Measurements from ENCODE around the gene LMO1. TPM values are rescaled to one million over a fixed set of nuclear protein-coding genes. Genes with fewer than 3 reads are reported as not detected.

The LMO1 gene
- total RNA-seq, 1 experiment from 2014 or later = not detected

DNA sequence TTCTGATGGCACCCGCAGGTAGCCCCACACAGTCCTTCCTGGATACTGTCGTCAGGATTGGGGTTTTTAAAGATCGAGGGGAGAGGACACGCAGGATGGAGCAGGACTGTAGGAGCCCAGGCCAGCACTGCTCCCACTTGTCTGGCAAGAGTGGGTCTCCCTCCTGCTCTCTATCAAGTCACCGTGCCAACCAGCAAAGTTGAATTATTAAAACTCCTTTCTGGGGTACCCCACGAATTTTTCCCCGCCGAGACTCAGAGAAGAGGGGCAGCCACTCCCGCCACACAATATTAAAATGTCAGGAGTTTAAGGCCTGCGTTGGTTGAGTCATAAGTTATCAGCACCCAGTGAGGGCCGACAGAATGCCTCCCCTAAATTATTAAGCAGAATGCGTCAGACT is 10.1 kb downstream of the LMO1 start:
- no peak for DNase-seq
- H3K9me2 ChIP-seq (ENCODE audit: insufficient read depth) = no peaks in the 10 kb centered on the region
- no peak overlapping the region for H3K27ac ChIP-seq
- no peaks in the 10 kb centered on the region for H3K27me3 ChIP-seq (ENCODE audit: insufficient read depth, low read depth)
- ChIA-PET CTCF (no interaction called here), POLR2A (ENCODE audit: unreplicated experiment) (no interaction called here)
- TF ChIP-seq, protein P1, sequence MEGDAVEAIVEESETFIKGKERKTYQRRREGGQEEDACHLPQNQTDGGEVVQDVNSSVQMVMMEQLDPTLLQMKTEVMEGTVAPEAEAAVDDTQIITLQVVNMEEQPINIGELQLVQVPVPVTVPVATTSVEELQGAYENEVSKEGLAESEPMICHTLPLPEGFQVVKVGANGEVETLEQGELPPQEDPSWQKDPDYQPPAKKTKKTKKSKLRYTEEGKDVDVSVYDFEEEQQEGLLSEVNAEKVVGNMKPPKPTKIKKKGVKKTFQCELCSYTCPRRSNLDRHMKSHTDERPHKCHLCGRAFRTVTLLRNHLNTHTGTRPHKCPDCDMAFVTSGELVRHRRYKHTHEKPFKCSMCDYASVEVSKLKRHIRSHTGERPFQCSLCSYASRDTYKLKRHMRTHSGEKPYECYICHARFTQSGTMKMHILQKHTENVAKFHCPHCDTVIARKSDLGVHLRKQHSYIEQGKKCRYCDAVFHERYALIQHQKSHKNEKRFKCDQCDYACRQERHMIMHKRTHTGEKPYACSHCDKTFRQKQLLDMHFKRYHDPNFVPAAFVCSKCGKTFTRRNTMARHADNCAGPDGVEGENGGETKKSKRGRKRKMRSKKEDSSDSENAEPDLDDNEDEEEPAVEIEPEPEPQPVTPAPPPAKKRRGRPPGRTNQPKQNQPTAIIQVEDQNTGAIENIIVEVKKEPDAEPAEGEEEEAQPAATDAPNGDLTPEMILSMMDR (conservative IDR thresholded peaks at IDR 0.05) = no peak
- TF ChIP-seq EZH2 (IDR thresholded peaks at IDR 0.05; ENCODE audit: low read depth) = no peak
- no peak overlapping the region for H3K4me2 ChIP-seq
- no TSS peak for BruUV-seq (replicated peaks)
- H3F3A ChIP-seq (ENCODE audit: insufficient read depth, low read depth) = no peaks in the 10 kb centered on the region
- intact Hi-C loops (cut with micrococcal nuclease; ENCODE audit: unreplicated experiment) = no loop called here
- H2AFZ ChIP-seq = no peak overlapping the region
- no peak overlapping the region for H3K4me3 ChIP-seq
- H3K4me1 ChIP-seq (replicated peaks; ENCODE audit: insufficient read depth) = peaks cover 8% of the 10 kb centered on the region; the same call in 1 of the 2 replicates
- H3K79me2 ChIP-seq (ENCODE audit: low read depth) = no peaks in the 10 kb centered on the region
- no peaks in the 10 kb centered on the region for H3K36me3 ChIP-seq (ENCODE audit: low read depth)
- no peaks in the 10 kb centered on the region for H4K20me1 ChIP-seq (ENCODE audit: insufficient read depth)
- H3K9me3 ChIP-seq (ENCODE audit: insufficient read depth, low read depth) = no peaks in the 10 kb centered on the region

DNA sequence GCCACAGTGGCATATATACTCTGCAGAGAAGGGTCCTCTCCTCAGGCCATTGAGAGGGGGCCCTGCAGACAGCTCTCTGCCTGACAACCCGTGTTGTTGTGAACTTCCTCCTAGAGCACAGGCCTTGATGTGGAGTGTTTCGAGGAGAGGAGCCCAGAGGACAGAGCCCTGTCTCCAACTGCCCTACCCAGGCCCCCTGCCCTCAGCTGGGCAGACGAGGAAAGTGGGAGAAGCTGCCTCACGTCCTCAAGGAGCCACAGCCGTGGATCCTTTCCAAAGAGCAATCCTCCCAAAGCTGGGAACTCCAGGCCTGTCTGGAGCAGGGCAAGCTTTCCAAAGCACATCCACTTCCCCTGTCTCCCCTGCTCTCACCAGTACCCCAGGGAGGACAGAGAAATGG is 10.7 kb downstream of the LMO1 start:
- no peak overlapping the region for H3K4me3 ChIP-seq
- no peaks in the 10 kb centered on the region for H4K20me1 ChIP-seq (ENCODE audit: insufficient read depth)
- no peaks in the 10 kb centered on the region for H3K79me2 ChIP-seq (ENCODE audit: low read depth)
- H3K36me3 ChIP-seq (ENCODE audit: low read depth) = no peaks in the 10 kb centered on the region
- H3F3A ChIP-seq (ENCODE audit: insufficient read depth, low read depth) = no peaks in the 10 kb centered on the region
- H3K27ac ChIP-seq = no peak overlapping the region
- H2AFZ ChIP-seq = no peak overlapping the region
- H3K4me2 ChIP-seq = no peak overlapping the region
- intact Hi-C loops (cut with micrococcal nuclease; ENCODE audit: unreplicated experiment) = no loop called here
- POLR2A ChIA-PET (ENCODE audit: unreplicated experiment) = no interaction called here
- TF ChIP-seq EZH2 (IDR thresholded peaks at IDR 0.05; ENCODE audit: low read depth) = no peak
- TF ChIP-seq, protein P1 (conservative IDR thresholded peaks at IDR 0.05) = no peak
- BruUV-seq (replicated peaks) = no TSS peak
- no peaks in the 10 kb centered on the region for H3K9me2 ChIP-seq (ENCODE audit: insufficient read depth)
- CTCF ChIA-PET = no interaction called here
- DNase-seq = no peak
- H3K4me1 ChIP-seq (replicated peaks; ENCODE audit: insufficient read depth) = peaks cover 8% of the 10 kb centered on the region; the same call in 1 of the 2 replicates
- H3K9me3 ChIP-seq (ENCODE audit: insufficient read depth, low read depth) = no peaks in the 10 kb centered on the region
- no peaks in the 10 kb centered on the region for H3K27me3 ChIP-seq (ENCODE audit: insufficient read depth, low read depth)

DNA sequence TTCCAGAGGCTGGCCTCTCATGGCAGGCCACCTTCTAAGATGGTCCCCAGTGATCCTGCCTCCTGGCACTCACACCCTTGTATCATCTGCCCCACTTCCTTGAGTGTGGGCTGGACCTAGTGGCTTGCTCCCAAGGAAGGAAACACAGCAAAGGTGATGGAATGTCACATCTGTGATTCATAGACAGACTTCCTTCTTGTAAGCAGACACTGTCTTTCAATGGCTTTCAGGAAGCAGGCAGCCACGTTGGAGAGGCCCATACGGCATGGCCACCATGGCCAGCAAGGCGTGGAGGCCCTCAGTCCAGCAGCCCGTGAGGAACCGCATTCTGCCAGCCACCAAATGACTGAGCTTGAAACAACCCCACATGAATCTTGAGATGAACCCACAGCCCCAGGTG is 11.3 kb downstream of the LMO1 start:
- no peaks in the 10 kb centered on the region for H4K20me1 ChIP-seq (ENCODE audit: insufficient read depth)
- H2AFZ ChIP-seq = no peak overlapping the region
- H3K79me2 ChIP-seq (ENCODE audit: low read depth) = no peaks in the 10 kb centered on the region
- intact Hi-C loops (cut with micrococcal nuclease; ENCODE audit: unreplicated experiment) = no loop called here
- DNase-seq = peak; percentile 20 to 63
- no peaks in the 10 kb centered on the region for H3K27me3 ChIP-seq (ENCODE audit: insufficient read depth, low read depth)
- no peak overlapping the region for H3K4me2 ChIP-seq
- peaks cover 8% of the 10 kb centered on the region; the same call in 1 of the 2 replicates for H3K4me1 ChIP-seq (replicated peaks; ENCODE audit: insufficient read depth)
- no peaks in the 10 kb centered on the region for H3K9me3 ChIP-seq (ENCODE audit: insufficient read depth, low read depth)
- no TSS peak for BruUV-seq (replicated peaks)
- ChIA-PET CTCF (no interaction called here), POLR2A (ENCODE audit: unreplicated experiment) (no interaction called here)
- H3K36me3 ChIP-seq (ENCODE audit: low read depth) = no peaks in the 10 kb centered on the region
- H3K4me3 ChIP-seq = no peak overlapping the region
- no peaks in the 10 kb centered on the region for H3K9me2 ChIP-seq (ENCODE audit: insufficient read depth)
- no peak for TF ChIP-seq EZH2 (IDR thresholded peaks at IDR 0.05; ENCODE audit: low read depth)
- TF ChIP-seq, protein P1 (conservative IDR thresholded peaks at IDR 0.05) = no peak
- H3F3A ChIP-seq (ENCODE audit: insufficient read depth, low read depth) = no peaks in the 10 kb centered on the region
- no peak overlapping the region for H3K27ac ChIP-seq

All from PC-9 (cell line).